Smooth muscle cell (in vitro differentiated cells): ENCODE data around the gene CCDC87. TPM values are rescaled to one million over a fixed set of nuclear protein-coding genes. Genes with fewer than 3 reads are reported as not detected.

Experiments used
- DNase-seq: peaks from one replicate; lab custom pipeline; 2025; ENCODE audit not compliant: unreplicated experiment; lab: John Stamatoyannopoulos, UW
- H2AFZ ChIP-seq: fragments of 200-600 bp; sonication (generic); 2 replicates; pipeline ENCODE4 v1.6.0; 2016; ENCODE audit warnings: antibody characterized with exemption, low read depth, mild to moderate bottlenecking
- H3F3A ChIP-seq: fragments of 200-600 bp; sonication (generic); 2 replicates; pipeline ENCODE4 v1.6.0; 2017; ENCODE audit warnings: antibody characterized with exemption, low read depth
- H3K27ac ChIP-seq: fragments of 200-600 bp; sonication (generic); 2 replicates; pipeline ENCODE4 v1.5.1; 2016; ENCODE audit warnings: low read depth, mild to moderate bottlenecking
- H3K27me3 ChIP-seq: fragments of 200-600 bp; sonication (generic); 2 replicates; pipeline ENCODE4 v1.6.1; 2016; ENCODE audit warnings: low read depth, mild to moderate bottlenecking
- H3K36me3 ChIP-seq: fragments of 200-600 bp; sonication (generic); 2 replicates; pipeline ENCODE4 v1.5.1; 2016; ENCODE audit warnings: low read depth
- H3K4me1 ChIP-seq: fragments of 200-600 bp; sonication (generic); 2 replicates; pipeline ENCODE4 v1.5.1; 2016; ENCODE audit warnings: low read depth
- H3K4me2 ChIP-seq: fragments of 200-600 bp; sonication (generic); 2 replicates; pipeline ENCODE4 v1.6.0; 2016; ENCODE audit warnings: mild to moderate bottlenecking
- H3K4me3 ChIP-seq: fragments of 200-600 bp; sonication (generic); 2 replicates; pipeline ENCODE4 v1.5.1; 2016; ENCODE audit warnings: mild to moderate bottlenecking
- H3K79me2 ChIP-seq: fragments of 200-600 bp; sonication (generic); 2 replicates; pipeline ENCODE4 v1.6.0; 2016; ENCODE audit warnings: low read depth, mild to moderate bottlenecking
- H3K9ac ChIP-seq: fragments of 200-600 bp; sonication (generic); 2 replicates; pipeline ENCODE4 v1.6.0; 2016; ENCODE audit warnings: low read depth
- H3K9me3 ChIP-seq: fragments of 200-600 bp; sonication (generic); replicated peaks from 2 replicates; pipeline ENCODE4 v1.5.1; 2016; ENCODE audit warnings: low read depth
- H4K20me1 ChIP-seq: fragments of 200-600 bp; sonication (generic); 2 replicates; pipeline ENCODE4 v1.6.0; 2016; ENCODE audit warnings: low read depth
- CTCF ChIP-seq: fragments of 200-600 bp; sonication (generic); IDR thresholded peaks from 2 replicates; pipeline ENCODE4 v1.5.1; 2017; ENCODE audit warnings: borderline replicate concordance, mild to moderate bottlenecking, antibody characterized with exemption; ENCODE audit not compliant: insufficient read depth, poor library complexity, severe bottlenecking
- WGBS: methylation state at CpG from one replicate; pipeline ENCODE4 v1.1.7; 2016; ENCODE audit warnings: low lambda C conversion rate; 5-methylcytosine and 5-hydroxymethylcytosine counted together
- polyA plus RNA-seq: library from polyadenylated mRNA; unstranded; fragments of >200 nt; fragmentation: Nextera tagmentation; extraction: Ambion mirVana; gene quantifications from 2 replicates; pipeline ENCODE4 v1.2.1, GENCODE V29; 2016
- total RNA-seq: library from RNA; depleted of rRNA; stranded (reverse); fragments of >200 nt; gene quantifications from 2 replicates; pipeline ENCODE4 v1.2.3, GENCODE V29; 2014

The CCDC87 gene
- total and polyA plus RNA-seq, 2 experiments from 2014 or later = 0.56 to 2.5 TPM

- 96% methylated on average over 2 of the region's 2 CpGs for WGBS
- TF ChIP-seq CTCF = no peak
- H3K27ac ChIP-seq = no peak overlapping the region
Measured at GRCh38 chr11:66632952-66633351, 40.1 kb upstream of the CCDC87 start.

DNA sequence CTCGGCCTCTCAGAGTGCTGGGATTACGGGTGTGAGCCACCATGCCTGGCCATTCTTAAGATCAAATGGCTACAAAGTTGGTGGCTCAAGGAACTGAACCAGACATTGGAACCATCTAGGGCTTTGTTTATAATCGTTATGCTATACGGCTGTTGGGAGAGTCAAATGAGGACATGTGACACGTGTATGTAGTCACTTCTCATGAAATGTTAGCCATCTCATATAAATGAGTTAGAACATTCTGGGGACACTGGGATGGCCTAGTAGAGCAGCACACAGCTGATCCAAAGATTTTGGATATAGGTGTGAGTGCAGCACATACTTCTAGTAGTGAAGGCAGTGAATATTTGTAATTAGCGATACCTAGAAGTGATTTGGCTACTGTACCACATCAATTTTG, 39.0 kb upstream of the CCDC87 start:
- TF ChIP-seq CTCF = no peak
- Histone ChIP-seq H3K36me3 (no peaks in the 10 kb centered on the region), H4K20me1 (peaks cover 100% of the 10 kb centered on the region), H3F3A (peaks cover 40% of the 10 kb centered on the region), H3K4me3 (no peak overlapping the region), H3K27me3 (no peaks in the 10 kb centered on the region), H3K9me3 (no peaks in the 10 kb centered on the region), H3K9ac (no peak overlapping the region), H3K4me1 (no peaks in the 10 kb centered on the region), H3K4me2 (no peak overlapping the region), H3K27ac (no peak overlapping the region), H3K79me2 (peaks cover 100% of the 10 kb centered on the region), H2AFZ (no peak overlapping the region)
- no peak for DNase-seq
- 90% methylated on average over 6 of the region's 6 CpGs for WGBS

More at GRCh38 chr11:66632952-66633351, 40.1 kb upstream of the CCDC87 start:
- Histone ChIP-seq H2AFZ (no peak overlapping the region), H3F3A (peaks cover 50% of the 10 kb centered on the region), H3K27me3 (no peaks in the 10 kb centered on the region), H3K79me2 (peaks cover 95% of the 10 kb centered on the region), H3K4me3 (no peak overlapping the region), H3K36me3 (no peaks in the 10 kb centered on the region), H4K20me1 (peaks cover 100% of the 10 kb centered on the region), H3K9me3 (no peaks in the 10 kb centered on the region), H3K9ac (no peak overlapping the region), H3K4me2 (no peak overlapping the region), H3K4me1 (peaks cover 6% of the 10 kb centered on the region)
- DNase-seq = no peak

DNA sequence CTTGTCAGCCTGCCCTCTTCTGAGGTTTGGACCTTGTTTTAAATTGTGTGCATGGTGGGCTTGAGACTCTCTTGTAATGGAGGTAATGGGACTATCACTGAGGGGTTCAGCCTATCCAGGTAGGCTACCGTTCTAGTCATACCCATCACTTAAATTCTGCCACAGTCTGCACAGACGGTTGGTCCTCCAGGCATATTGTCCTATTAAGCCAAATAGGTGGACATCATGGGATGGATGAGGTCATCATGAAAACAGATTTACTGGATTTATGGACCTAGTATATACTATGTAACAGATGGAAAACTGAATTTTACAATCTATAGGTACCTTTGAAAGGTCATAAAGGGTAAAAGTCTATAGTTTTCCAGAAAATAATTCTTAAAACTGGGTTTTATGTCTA, 36.5 kb upstream of the CCDC87 start:
- Histone ChIP-seq H4K20me1 (peaks cover 100% of the 10 kb centered on the region), H3F3A (peaks cover 19% of the 10 kb centered on the region), H3K79me2 (peaks cover 100% of the 10 kb centered on the region), H3K9ac (no peak overlapping the region), H3K4me1 (no peaks in the 10 kb centered on the region), H3K27me3 (no peaks in the 10 kb centered on the region), H3K4me3 (no peak overlapping the region), H2AFZ (no peak overlapping the region), H3K9me3 (no peaks in the 10 kb centered on the region), H3K36me3 (peaks cover 4% of the 10 kb centered on the region), H3K4me2 (no peak overlapping the region), H3K27ac (peak overlapping the region; percentile 11)
- TF ChIP-seq CTCF = no peak
- no peak for DNase-seq
- 100% methylated on average over 2 of the region's 2 CpGs for WGBS

DNA sequence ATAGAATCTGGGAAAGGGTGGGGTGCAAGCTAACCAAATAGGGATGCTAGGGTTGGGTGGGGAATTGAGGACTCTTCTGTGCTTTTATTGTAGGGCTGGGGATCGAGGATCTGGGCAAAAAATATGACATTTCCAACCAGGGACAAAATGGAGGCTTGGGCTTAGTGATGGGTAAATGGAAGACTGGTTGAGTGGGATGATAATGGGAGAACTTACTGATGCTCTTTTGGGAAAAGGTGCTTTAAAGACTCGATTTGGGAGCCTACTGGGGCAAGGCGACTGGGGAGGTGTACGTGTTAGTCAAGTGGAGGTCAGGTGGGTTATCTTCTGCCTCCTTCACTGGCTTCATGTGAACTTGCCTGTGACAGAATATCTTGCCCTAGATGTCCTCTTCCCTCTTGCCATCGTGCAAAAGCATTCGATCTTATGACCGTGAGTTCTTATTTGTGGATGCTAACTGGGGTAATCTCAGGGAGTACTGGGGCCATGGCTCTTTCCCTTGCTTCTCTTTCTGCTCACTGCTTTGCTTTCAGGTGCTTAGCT, 35.3 kb upstream of the CCDC87 start:
- H3K4me1 ChIP-seq = no peaks in the 10 kb centered on the region
- peaks cover 100% of the 10 kb centered on the region for H4K20me1 ChIP-seq
- DNase-seq = no peak
- 98% methylated on average over 7 of the region's 7 CpGs for WGBS
- H3K9me3 ChIP-seq = no peaks in the 10 kb centered on the region
- no peak overlapping the region for H3K9ac ChIP-seq
- peaks cover 13% of the 10 kb centered on the region for H3F3A ChIP-seq
- no peak overlapping the region for H3K27ac ChIP-seq
- peaks cover 100% of the 10 kb centered on the region for H3K79me2 ChIP-seq
- no peak overlapping the region for H2AFZ ChIP-seq
- H3K27me3 ChIP-seq = no peaks in the 10 kb centered on the region
- no peak overlapping the region for H3K4me3 ChIP-seq
- no peak overlapping the region for H3K4me2 ChIP-seq
- H3K36me3 ChIP-seq = peaks cover 4% of the 10 kb centered on the region
- no peak for TF ChIP-seq CTCF
